ENCODE results near the gene DLGAP1.

DNA sequence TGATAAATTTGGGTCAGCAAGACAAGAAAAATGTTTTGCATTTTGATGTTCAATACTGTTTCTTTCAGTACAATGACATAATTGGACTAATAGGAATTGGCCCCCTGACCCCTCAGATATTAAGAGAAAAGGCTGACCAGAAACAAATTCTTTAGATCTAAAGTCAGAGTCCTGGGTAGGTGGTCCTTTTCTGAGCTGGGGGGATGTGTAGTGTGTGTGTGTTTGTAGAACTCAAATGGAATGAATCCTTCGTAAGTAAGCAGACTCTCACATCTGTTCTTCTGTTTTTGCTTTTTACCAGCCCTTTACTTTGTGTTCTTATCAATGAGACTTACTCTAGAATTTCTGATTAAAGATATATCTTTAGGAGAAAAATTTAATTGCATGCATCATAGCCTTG is 677.4 kb downstream of the DLGAP1 start:
- TF ChIP-seq, protein P1, sequence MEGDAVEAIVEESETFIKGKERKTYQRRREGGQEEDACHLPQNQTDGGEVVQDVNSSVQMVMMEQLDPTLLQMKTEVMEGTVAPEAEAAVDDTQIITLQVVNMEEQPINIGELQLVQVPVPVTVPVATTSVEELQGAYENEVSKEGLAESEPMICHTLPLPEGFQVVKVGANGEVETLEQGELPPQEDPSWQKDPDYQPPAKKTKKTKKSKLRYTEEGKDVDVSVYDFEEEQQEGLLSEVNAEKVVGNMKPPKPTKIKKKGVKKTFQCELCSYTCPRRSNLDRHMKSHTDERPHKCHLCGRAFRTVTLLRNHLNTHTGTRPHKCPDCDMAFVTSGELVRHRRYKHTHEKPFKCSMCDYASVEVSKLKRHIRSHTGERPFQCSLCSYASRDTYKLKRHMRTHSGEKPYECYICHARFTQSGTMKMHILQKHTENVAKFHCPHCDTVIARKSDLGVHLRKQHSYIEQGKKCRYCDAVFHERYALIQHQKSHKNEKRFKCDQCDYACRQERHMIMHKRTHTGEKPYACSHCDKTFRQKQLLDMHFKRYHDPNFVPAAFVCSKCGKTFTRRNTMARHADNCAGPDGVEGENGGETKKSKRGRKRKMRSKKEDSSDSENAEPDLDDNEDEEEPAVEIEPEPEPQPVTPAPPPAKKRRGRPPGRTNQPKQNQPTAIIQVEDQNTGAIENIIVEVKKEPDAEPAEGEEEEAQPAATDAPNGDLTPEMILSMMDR (IDR thresholded peaks at IDR 0.05) = no peak
- no peak for TF ChIP-seq POLR2A (IDR thresholded peaks at IDR 0.05)

Data from breast epithelium (tissue), 3 donors.